Peyer's patch (tissue), 4 donors: Measurements from ENCODE around the gene TAF1D.

Experiments
- CTCF ChIP-seq, 6 experiments: fragments of 450-650 bp in 4 of 6; fragments of 200-600 bp in 2 of 6; sonication (generic) in 1 of 6; IDR thresholded peaks; one replicate each; pipeline ENCODE4 v1.5.1; 2017 to 2019; ENCODE audit warnings: antibody characterized with exemption in 6 of 6, mild to moderate bottlenecking in 3 of 6, moderate library complexity in 1 of 6
- POLR2A ChIP-seq, 2 donors: fragments of 450-650 bp; IDR thresholded peaks; one replicate each; pipeline ENCODE4 v1.5.1; 2017; ENCODE audit warnings: antibody characterized with exemption in 2 of 2, mild to moderate bottlenecking in 2 of 2, moderate library complexity in 2 of 2

- peak; percentile 20 to 58 (median 48) for TF ChIP-seq CTCF (IDR thresholded peaks at IDR 0.05)
- TF ChIP-seq POLR2A (IDR thresholded peaks at IDR 0.05), result peak; percentile 66 to 87
Observed at GRCh38 chr11:93784145-93784934, 43.0 kb upstream of the TAF1D start, which contains the start of gene MED17.
